Erythroblast (primary cell): Measurements from ENCODE around the gene CBLB.

Experiments used
- GATA1 ChIP-seq: IDR thresholded peaks from 2 replicates; pipeline ENCODE4 v1.6.1; 2011; ENCODE audit warnings: low read depth, mild to moderate bottlenecking, control low read depth, low read length, moderate library complexity
- POLR2A ChIP-seq: IDR thresholded peaks from 2 replicates; pipeline ENCODE4 v1.6.1; 2011; ENCODE audit warnings: mild to moderate bottlenecking, low read length

DNA sequence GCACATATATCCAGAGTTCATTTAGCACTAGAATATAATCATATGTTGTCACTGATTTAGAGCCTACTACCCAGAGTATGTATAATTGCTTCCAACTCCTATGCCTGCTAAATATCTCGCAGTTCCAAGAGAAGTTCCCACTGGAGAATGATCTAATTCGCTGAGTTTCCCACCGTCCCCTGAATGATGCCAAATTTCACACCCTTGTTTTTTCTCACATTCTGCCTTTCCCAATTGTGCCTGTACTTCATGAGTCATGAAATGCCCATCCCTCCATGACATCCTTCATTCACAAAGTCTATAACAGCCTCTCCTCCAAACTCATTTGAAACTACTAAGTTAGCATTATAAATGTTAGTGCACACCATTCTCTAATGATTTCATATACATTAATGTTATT lies 177.2 kb downstream of the CBLB start:
- TF ChIP-seq POLR2A (no peak), GATA1 (no peak)
